GM23338 (cell line): ENCODE results near the gene MASP2. TPM values are rescaled to one million over a fixed set of nuclear protein-coding genes. Genes with fewer than 3 reads are reported as not detected.
"Not testable (repeated sequence)": the region's sequence is repeated elsewhere in the genome, so short reads cannot be mapped to it uniquely, and the experiment has no call there.

Source experiments
- ATAC-seq: fragments of 200-7000 bp; cut with Tn5 transposase; 3 replicates; pipeline ENCODE4 v1.9.1; 2020
- DNase-seq: peaks from one replicate; pipeline ENCODE4 v3.0.0-alpha.2; 2015; ENCODE audit warnings: low spot score
- H2AFZ ChIP-seq: fragments of 200-600 bp; sonication (generic); 2 replicates; pipeline ENCODE4 v1.8.0; 2016; ENCODE audit warnings: antibody characterized with exemption, mild to moderate bottlenecking, moderate library complexity
- H3F3A ChIP-seq: fragments of 200-600 bp; sonication (generic); replicated peaks from 2 replicates; pipeline ENCODE4 v1.8.0; 2017; ENCODE audit warnings: antibody characterized with exemption, mixed run types, low read depth
- H3K27ac ChIP-seq: fragments of 200-600 bp; sonication (generic); 2 replicates; pipeline ENCODE4 v1.6.1; 2016; ENCODE audit warnings: low read depth
- H3K27me3 ChIP-seq: fragments of 200-600 bp; sonication (generic); 2 replicates; pipeline ENCODE4 v1.8.0; 2016; ENCODE audit warnings: mild to moderate bottlenecking, mixed run types, moderate library complexity; ENCODE audit not compliant: insufficient read depth
- H3K36me3 ChIP-seq: fragments of 200-600 bp; sonication (generic); 2 replicates; pipeline ENCODE4 v1.8.0; 2016; ENCODE audit warnings: mild to moderate bottlenecking; ENCODE audit not compliant: insufficient read depth
- H3K4me1 ChIP-seq: fragments of 200-600 bp; sonication (generic); 2 replicates; pipeline ENCODE4 v1.8.0; 2016; ENCODE audit warnings: mild to moderate bottlenecking, moderate library complexity; ENCODE audit not compliant: insufficient read depth
- H3K4me2 ChIP-seq: fragments of 200-600 bp; sonication (generic); 2 replicates; pipeline ENCODE4 v1.7.1; 2017; ENCODE audit warnings: mixed run types
- H3K4me3 ChIP-seq: fragments of 200-600 bp; sonication (generic); 2 replicates; pipeline ENCODE4 v1.6.1; 2016; ENCODE audit warnings: mixed run types
- H3K79me2 ChIP-seq: fragments of 200-600 bp; sonication (generic); replicated peaks from 2 replicates; pipeline ENCODE4 v1.8.0; 2017; ENCODE audit warnings: mild to moderate bottlenecking; ENCODE audit not compliant: insufficient read depth
- H3K9me2 ChIP-seq: fragments of 200-600 bp; sonication (generic); 2 replicates; pipeline ENCODE4 v1.8.0; 2017; ENCODE audit not compliant: insufficient read depth
- H4K20me1 ChIP-seq: fragments of 200-600 bp; sonication (generic); replicated peaks from 2 replicates; pipeline ENCODE4 v1.8.0; 2017; ENCODE audit warnings: mild to moderate bottlenecking; ENCODE audit not compliant: insufficient read depth
- H3K27ac Mint-ChIP-seq: 2 replicates; pipeline ENCODE4 v1.8.0; 2020; ENCODE audit warnings: inconsistent platforms, mild to moderate bottlenecking, moderate library complexity, mixed read lengths
- H3K27me3 Mint-ChIP-seq: 3 replicates; pipeline ENCODE4 v1.8.0; 2022; ENCODE audit warnings: low read depth, mild to moderate bottlenecking, moderate library complexity, mixed read lengths, inconsistent platforms; ENCODE audit not compliant: insufficient read depth, poor library complexity
- H3K36me3 Mint-ChIP-seq: 3 replicates; pipeline ENCODE4 v1.8.0; 2021; ENCODE audit warnings: low read depth, mild to moderate bottlenecking, inconsistent platforms, moderate library complexity, mixed read lengths
- H3K4me1 Mint-ChIP-seq: 3 replicates; pipeline ENCODE4 v1.8.0; 2020; ENCODE audit warnings: mild to moderate bottlenecking, inconsistent platforms, mixed read lengths
- H3K4me3 Mint-ChIP-seq: 3 replicates; pipeline ENCODE4 v1.8.0; 2021; ENCODE audit warnings: moderate library complexity, mild to moderate bottlenecking, inconsistent platforms, mixed read lengths
- H3K9me3 Mint-ChIP-seq: 3 replicates; pipeline ENCODE4 v1.8.0; 2020; ENCODE audit warnings: moderate library complexity, mild to moderate bottlenecking, inconsistent platforms, mixed read lengths
- CREB1 ChIP-seq: fragments of 250-450 bp; sonication (Bioruptor Pico); IDR thresholded peaks from 2 replicates; pipeline ENCODE4 v1.5.0; 2020; ENCODE audit warnings: low read depth, mild to moderate bottlenecking, moderate library complexity
- CTCF ChIP-seq, 2 experiments: fragments of 200-600 bp in 1 of 2; sonication (generic) in 1 of 2; conservative IDR thresholded peaks; 2 replicates each; pipeline versions ENCODE4 v1.5.1 to v1.6.1; 2016 to 2017; ENCODE audit warnings: antibody characterized with exemption in 2 of 2, low read depth in 2 of 2, mild to moderate bottlenecking in 2 of 2, moderate library complexity in 1 of 2
- EZH2 ChIP-seq: fragments of 200-600 bp; sonication (generic); IDR thresholded peaks from one replicate; pipeline ENCODE4 v1.8.0; 2017; ENCODE audit warnings: antibody characterized with exemption, mild to moderate bottlenecking, low read depth; ENCODE audit not compliant: unreplicated experiment
- EZH2phosphoT487 ChIP-seq: fragments of 200-600 bp; sonication (generic); IDR thresholded peaks from one replicate; pipeline ENCODE4 v1.8.1; 2018; ENCODE audit warnings: antibody characterized with exemption; ENCODE audit not compliant: unreplicated experiment
- JUNB ChIP-seq: IDR thresholded peaks from one replicate; pipeline ENCODE4 v1.6.1; 2016; ENCODE audit warnings: antibody characterized with exemption; ENCODE audit not compliant: unreplicated experiment
- POLR2AphosphoS5 ChIP-seq: IDR thresholded peaks from 2 replicates; pipeline ENCODE4 v1.6.1; 2016; ENCODE audit warnings: antibody characterized with exemption, low read depth
- STAT1 ChIP-seq: IDR thresholded peaks from one replicate; pipeline ENCODE4 v1.6.1; 2016; ENCODE audit warnings: antibody characterized with exemption; ENCODE audit not compliant: unreplicated experiment
- ZNF114 ChIP-seq: fragments of 250-450 bp; sonication (Bioruptor Pico); IDR thresholded peaks from 2 replicates; pipeline ENCODE4 v1.5.0; 2020; ENCODE audit warnings: mild to moderate bottlenecking, moderate library complexity
- ZNF331 ChIP-seq: fragments of 250-450 bp; sonication (Bioruptor Pico); IDR thresholded peaks from 2 replicates; pipeline ENCODE4 v1.5.0; 2020; ENCODE audit warnings: low read depth, mild to moderate bottlenecking, moderate library complexity
- ZNF462 ChIP-seq: fragments of 250-450 bp; sonication (Bioruptor Pico); IDR thresholded peaks from 2 replicates; pipeline ENCODE4 v1.5.0; 2020; ENCODE audit warnings: mild to moderate bottlenecking, moderate library complexity
- polyA plus RNA-seq: library from polyadenylated mRNA; unstranded; fragments of >200 nt; fragmentation: Nextera tagmentation; extraction: Ambion mirVana; gene quantifications from 2 replicates; pipeline ENCODE4 v1.2.1, GENCODE V29; 2016
- total RNA-seq: library from RNA; depleted of rRNA; stranded (reverse); fragments of >200 nt; shearing (Covaris generic); gene quantifications from 2 replicates; pipeline ENCODE4 v1.2.3, GENCODE V29; 2014
- TF ChIP-seq, protein P1 (sequence below): IDR thresholded peaks from 2 replicates; pipeline ENCODE4 v1.6.1; 2016; ENCODE audit warnings: antibody characterized with exemption

Gene MASP2
- total and polyA plus RNA-seq, 2 experiments from 2014 or later = 0.71 to 1.5 TPM

- not testable (repeated sequence) for H3K9me2 ChIP-seq, H3K4me1 ChIP-seq, H3K4me3 ChIP-seq, ATAC-seq, DNase-seq, H3K27me3 Mint-ChIP-seq, H3K27me3 ChIP-seq, H3K9me3 Mint-ChIP-seq, H2AFZ ChIP-seq, H3K4me1 Mint-ChIP-seq, H3K27ac ChIP-seq, H3K4me3 Mint-ChIP-seq, H3K27ac Mint-ChIP-seq, H3K4me2 ChIP-seq
- Histone ChIP-seq H4K20me1 (peaks cover 72% of the 10 kb centered on the region), H3K79me2 (peaks cover 59% of the 10 kb centered on the region), H3F3A (peaks cover 41% of the 10 kb centered on the region), H3K36me3 (peaks cover 98% of the 10 kb centered on the region)
- peaks cover 94% of the 10 kb centered on the region for H3K36me3 Mint-ChIP-seq
Observed at GRCh38 chr1:11019358-11019757, 27.7 kb downstream of the MASP2 start.

- Histone ChIP-seq H3K79me2 (peaks cover 52% of the 10 kb centered on the region), H3K36me3 (peaks cover 48% of the 10 kb centered on the region), H3K27ac (0 out of 2 replicates have a peak overlapping the region, but pooled peaks have one; percentile 30), H2AFZ (no peak overlapping the region), H3K4me2 (peak overlapping the region; percentile 100), H3F3A (peaks cover 24% of the 10 kb centered on the region), H3K4me3 (peak overlapping the region; percentile 99), H3K27me3 (no peaks in the 10 kb centered on the region), H4K20me1 (peaks cover 40% of the 10 kb centered on the region), H3K4me1 (peaks cover 15% of the 10 kb centered on the region), H3K9me2 (no peaks in the 10 kb centered on the region)
- H3K27ac Mint-ChIP-seq = peak overlapping the region; percentile 79
- H3K4me3 Mint-ChIP-seq = peak overlapping the region; percentile 91
- H3K27me3 Mint-ChIP-seq = peaks cover 2% of the 10 kb centered on the region
- ATAC-seq (peak; percentile 13), DNase-seq (no peak)
- peaks cover 16% of the 10 kb centered on the region for H3K4me1 Mint-ChIP-seq
- H3K9me3 Mint-ChIP-seq = no peaks in the 10 kb centered on the region
- peaks cover 45% of the 10 kb centered on the region for H3K36me3 Mint-ChIP-seq
- TF ChIP-seq EZH2phosphoT487 = no peak
- no peak for TF ChIP-seq ZNF462 (CRISPR knock-in tag)
- no peak for TF ChIP-seq CREB1 (CRISPR knock-in tag)
- no peak for TF ChIP-seq JUNB
- TF ChIP-seq CTCF (conservative IDR thresholded peaks at IDR 0.05; ENCODE audit: low read depth in 2 of 2) = no peak
- no peak for TF ChIP-seq EZH2
- TF ChIP-seq, protein P1, sequence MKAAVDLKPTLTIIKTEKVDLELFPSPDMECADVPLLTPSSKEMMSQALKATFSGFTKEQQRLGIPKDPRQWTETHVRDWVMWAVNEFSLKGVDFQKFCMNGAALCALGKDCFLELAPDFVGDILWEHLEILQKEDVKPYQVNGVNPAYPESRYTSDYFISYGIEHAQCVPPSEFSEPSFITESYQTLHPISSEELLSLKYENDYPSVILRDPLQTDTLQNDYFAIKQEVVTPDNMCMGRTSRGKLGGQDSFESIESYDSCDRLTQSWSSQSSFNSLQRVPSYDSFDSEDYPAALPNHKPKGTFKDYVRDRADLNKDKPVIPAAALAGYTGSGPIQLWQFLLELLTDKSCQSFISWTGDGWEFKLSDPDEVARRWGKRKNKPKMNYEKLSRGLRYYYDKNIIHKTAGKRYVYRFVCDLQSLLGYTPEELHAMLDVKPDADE = no peak
- TF ChIP-seq ZNF331 = no peak
- no peak for TF ChIP-seq ZNF114 (CRISPR knock-in tag)
- no peak for TF ChIP-seq STAT1
- TF ChIP-seq POLR2AphosphoS5 = no peak
Observed at GRCh38 chr1:11013160-11013531, 33.9 kb downstream of the MASP2 start.
